DND-41 (cell line): ENCODE data around the gene HELB.

Experiments
- ATAC-seq: fragments of 200-7000 bp; cut with Tn5 transposase; 3 replicates; pipeline ENCODE4 v1.9.1; 2021; ENCODE audit warnings: low read depth; ENCODE audit not compliant: insufficient read depth
- DNase-seq: peaks from one replicate; pipeline ENCODE4 v3.0.0-alpha.2; 2020
- H2AFZ ChIP-seq: 2 replicates; pipeline ENCODE4 v1.6.0; 2012; ENCODE audit warnings: low read depth, low read length
- H3K27ac ChIP-seq: 2 replicates; pipeline ENCODE4 v1.5.1; 2012; ENCODE audit warnings: low read length, inconsistent platforms
- H3K27me3 ChIP-seq: fragments of 200-600 bp; sonication (generic); 2 replicates; pipeline ENCODE4 v1.6.0; 2012; ENCODE audit warnings: low read length, mild to moderate bottlenecking, inconsistent platforms; ENCODE audit not compliant: insufficient read depth, poor library complexity
- H3K36me3 ChIP-seq: 2 replicates; pipeline ENCODE4 v1.5.1; 2012; ENCODE audit warnings: low read length, inconsistent platforms; ENCODE audit not compliant: insufficient read depth
- H3K4me1 ChIP-seq: 2 replicates; pipeline ENCODE4 v1.5.1; 2012; ENCODE audit warnings: mild to moderate bottlenecking, low read length; ENCODE audit not compliant: insufficient read depth
- H3K4me2 ChIP-seq: 2 replicates; pipeline ENCODE4 v1.6.0; 2012; ENCODE audit warnings: mild to moderate bottlenecking, moderate library complexity, low read length, inconsistent platforms; ENCODE audit not compliant: insufficient read depth
- H3K4me3 ChIP-seq, 2 experiments: fragments of 200-600 bp in 1 of 2; shearing (Covaris generic) in 1 of 2; 2 replicates each; pipeline ENCODE4 v1.5.1; 2012 to 2016; ENCODE audit warnings: inconsistent platforms in 2 of 2, low read length in 2 of 2, mild to moderate bottlenecking in 2 of 2, low read depth in 1 of 2, moderate library complexity in 1 of 2
- H3K79me2 ChIP-seq: 2 replicates; pipeline ENCODE4 v1.6.0; 2012; ENCODE audit warnings: low read length, inconsistent platforms; ENCODE audit not compliant: insufficient read depth
- H3K9ac ChIP-seq: 2 replicates; pipeline ENCODE4 v1.6.0; 2012; ENCODE audit warnings: low read depth, mild to moderate bottlenecking, inconsistent platforms, low read length, moderate library complexity
- H3K9me3 ChIP-seq: 2 replicates; pipeline ENCODE4 v1.5.1; 2012; ENCODE audit warnings: low read length, moderate library complexity, mild to moderate bottlenecking, inconsistent platforms; ENCODE audit not compliant: insufficient read depth, severe bottlenecking
- H4K20me1 ChIP-seq: 2 replicates; pipeline ENCODE4 v1.6.0; 2012; ENCODE audit warnings: low read length; ENCODE audit not compliant: insufficient read depth
- CTCF ChIP-seq: IDR thresholded peaks from 2 replicates; pipeline ENCODE4 v1.5.1; 2012; ENCODE audit warnings: borderline replicate concordance, low read length, moderate library complexity, mild to moderate bottlenecking; ENCODE audit not compliant: poor library complexity, severe bottlenecking; ENCODE audit errors: extremely low read depth
- EZH2 ChIP-seq: IDR thresholded peaks from 3 replicates; pipeline ENCODE4 v1.6.1; 2012; ENCODE audit warnings: borderline replicate concordance, low read depth, mild to moderate bottlenecking, moderate library complexity, low read length, inconsistent platforms; ENCODE audit not compliant: severe bottlenecking

HELB gene

DNA sequence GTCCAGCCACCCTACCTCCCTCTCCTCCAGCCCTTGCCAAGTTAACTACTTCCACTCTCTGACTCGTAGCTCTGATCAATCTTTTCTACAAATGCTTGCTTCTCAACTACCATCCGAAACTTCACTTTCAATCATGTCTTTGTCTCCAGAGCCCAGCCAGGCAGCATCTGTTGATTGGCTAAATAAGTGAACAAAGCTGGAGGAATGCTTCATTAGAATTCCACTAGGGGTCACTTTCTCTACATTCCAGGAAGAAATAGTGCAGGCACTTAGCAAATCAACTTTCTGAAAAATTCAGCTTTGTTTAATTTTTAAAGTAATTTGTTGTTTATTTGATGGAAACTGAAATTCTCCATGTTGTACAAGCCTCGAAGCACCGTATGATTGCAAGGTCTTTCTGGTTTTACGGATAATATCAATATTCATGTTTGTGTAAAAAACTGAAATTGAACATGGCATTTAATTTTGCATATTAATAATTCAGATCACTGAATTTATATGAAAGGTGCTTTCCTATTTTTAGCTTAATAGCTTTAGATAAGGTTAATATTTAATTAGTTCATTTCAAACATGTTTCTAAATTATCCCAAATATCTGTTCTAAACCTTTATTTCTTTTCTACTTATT lies 32.4 kb upstream of the HELB start:
- ATAC-seq (peak; percentile 89; the same call in 2 of the 3 replicates), DNase-seq (peak; percentile 26)

DNA sequence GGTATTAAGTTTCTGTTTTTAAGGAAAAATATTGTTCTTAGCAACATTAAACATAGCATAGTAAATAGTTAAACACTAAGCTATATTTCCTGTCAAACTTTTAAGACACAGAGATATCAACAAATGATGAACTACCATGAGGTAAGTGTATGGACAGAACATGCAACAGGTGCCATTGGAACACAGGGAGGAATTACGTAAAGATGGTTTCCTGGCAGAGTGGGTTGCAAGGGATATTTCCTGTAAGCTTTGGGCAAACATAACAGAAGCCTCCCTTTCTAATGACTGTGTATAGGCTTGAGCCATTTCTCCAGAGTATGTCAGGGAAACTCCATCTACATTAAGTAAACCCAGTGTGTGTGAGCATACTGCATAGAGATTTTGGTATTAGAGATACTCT lies 31.7 kb upstream of the HELB start:
- no peak for ATAC-seq
- Histone ChIP-seq H2AFZ (no peak overlapping the region), H3K4me2 (no peak overlapping the region)

More for the DNA sequence above, 32.4 kb upstream of the HELB start:
- H3K27ac ChIP-seq, result no peak overlapping the region
- H3K79me2 ChIP-seq, result no peaks in the 10 kb centered on the region
- no peaks in the 10 kb centered on the region for H4K20me1 ChIP-seq
- no peak overlapping the region for H3K4me3 ChIP-seq
- no peaks in the 10 kb centered on the region for H3K4me1 ChIP-seq
- TF ChIP-seq EZH2 (no peak), CTCF (peak; percentile 82)
- H3K27me3 ChIP-seq, result no peaks in the 10 kb centered on the region
- H3K36me3 ChIP-seq, result no peaks in the 10 kb centered on the region
- no peak overlapping the region for H3K9ac ChIP-seq
- H3K9me3 ChIP-seq, result no peaks in the 10 kb centered on the region
- H2AFZ ChIP-seq, result no peak overlapping the region
- H3K4me2 ChIP-seq, result no peak overlapping the region

DNA sequence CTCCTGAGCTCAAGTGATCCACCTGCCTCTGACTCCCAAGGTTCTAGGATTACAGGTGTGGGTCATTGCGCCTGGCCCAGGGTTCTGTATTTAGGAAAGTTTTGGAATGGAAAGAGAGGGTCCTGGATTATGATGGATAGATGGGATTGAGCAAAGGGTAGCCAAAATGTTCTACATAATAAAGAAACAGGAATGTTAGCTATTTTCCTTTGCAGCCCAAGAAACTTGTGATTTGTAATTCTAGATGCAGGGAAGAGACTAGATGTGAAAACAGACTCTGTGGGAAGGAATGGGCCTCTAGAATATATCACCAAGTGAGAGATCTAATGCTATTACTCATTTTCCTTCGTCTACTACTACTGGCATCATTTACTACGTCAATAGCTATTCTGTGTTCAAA lies 29.6 kb upstream of the HELB start:
- no peak for DNase-seq
- no peaks in the 10 kb centered on the region for H3K9me3 ChIP-seq
- H3K36me3 ChIP-seq, result no peaks in the 10 kb centered on the region
- no peaks in the 10 kb centered on the region for H3K79me2 ChIP-seq
- H4K20me1 ChIP-seq, result no peaks in the 10 kb centered on the region
- H3K9ac ChIP-seq, result no peak overlapping the region
- H3K27me3 ChIP-seq, result no peaks in the 10 kb centered on the region
- H3K27ac ChIP-seq, result no peak overlapping the region
- no peaks in the 10 kb centered on the region for H3K4me1 ChIP-seq
- H3K4me3 ChIP-seq, result no peak overlapping the region
- no peak for TF ChIP-seq EZH2
- no peak for TF ChIP-seq CTCF
- no peak for ATAC-seq
- H3K4me2 ChIP-seq, result no peak overlapping the region
- H2AFZ ChIP-seq, result no peak overlapping the region

More for the DNA sequence above, 31.7 kb upstream of the HELB start:
- no peak overlapping the region for H3K27ac ChIP-seq
- no peaks in the 10 kb centered on the region for H4K20me1 ChIP-seq
- no peaks in the 10 kb centered on the region for H3K36me3 ChIP-seq
- H3K4me3 ChIP-seq, result no peak overlapping the region
- H3K4me1 ChIP-seq, result no peaks in the 10 kb centered on the region
- H3K27me3 ChIP-seq, result no peaks in the 10 kb centered on the region
- TF ChIP-seq CTCF (no peak), EZH2 (no peak)
- H3K9me3 ChIP-seq, result no peaks in the 10 kb centered on the region
- DNase-seq, result no peak
- no peaks in the 10 kb centered on the region for H3K79me2 ChIP-seq
- H3K9ac ChIP-seq, result no peak overlapping the region

DNA sequence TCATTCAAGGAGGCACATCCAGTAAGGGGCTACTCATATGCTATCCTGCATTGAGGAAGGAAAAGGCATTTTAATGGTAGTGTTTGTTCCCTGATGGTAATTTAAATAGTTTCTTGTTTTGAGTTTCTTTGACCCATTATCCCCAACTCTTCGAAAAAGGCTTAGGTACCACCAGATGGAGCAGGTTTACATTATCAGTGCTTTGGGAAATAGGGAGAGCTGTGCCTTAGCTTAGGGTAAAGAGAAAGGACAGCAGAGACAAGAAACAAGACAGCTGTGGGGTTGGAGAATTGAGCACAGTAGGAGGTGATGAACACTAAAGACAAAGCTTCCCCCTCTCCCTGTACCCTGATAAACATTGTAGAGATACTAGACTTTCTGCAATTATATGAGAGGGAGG lies 29.1 kb upstream of the HELB start:
- DNase-seq (no peak), ATAC-seq (no peak)
- Histone ChIP-seq H3K4me2 (no peak overlapping the region), H3K9me3 (no peaks in the 10 kb centered on the region), H4K20me1 (no peaks in the 10 kb centered on the region), H3K4me1 (no peaks in the 10 kb centered on the region), H2AFZ (no peak overlapping the region), H3K79me2 (no peaks in the 10 kb centered on the region), H3K4me3 (no peak overlapping the region), H3K27me3 (no peaks in the 10 kb centered on the region), H3K36me3 (no peaks in the 10 kb centered on the region), H3K27ac (no peak overlapping the region), H3K9ac (no peak overlapping the region)
- TF ChIP-seq EZH2 (no peak), CTCF (peak; percentile 13)
